Tibial nerve (tissue), 3 donors: Measurements from ENCODE around the gene SMIM9.

Experiments used
- POLR2A ChIP-seq, 2 donors: fragments of 450-650 bp; IDR thresholded peaks; one replicate each; pipeline ENCODE4 v1.6.1; 2017; ENCODE audit warnings: antibody characterized with exemption in 2 of 2, mild to moderate bottlenecking in 2 of 2, moderate library complexity in 2 of 2
- TF ChIP-seq, protein P1 (sequence below), 5 experiments: fragments of 200-600 bp in 3 of 5; fragments of 450-650 bp in 2 of 5; sonication (generic) in 3 of 5; IDR thresholded peaks; one replicate each; pipeline ENCODE4 v1.5.1; 2016 to 2019; ENCODE audit warnings: antibody characterized with exemption in 5 of 5, mild to moderate bottlenecking in 3 of 5, moderate library complexity in 2 of 5

DNA sequence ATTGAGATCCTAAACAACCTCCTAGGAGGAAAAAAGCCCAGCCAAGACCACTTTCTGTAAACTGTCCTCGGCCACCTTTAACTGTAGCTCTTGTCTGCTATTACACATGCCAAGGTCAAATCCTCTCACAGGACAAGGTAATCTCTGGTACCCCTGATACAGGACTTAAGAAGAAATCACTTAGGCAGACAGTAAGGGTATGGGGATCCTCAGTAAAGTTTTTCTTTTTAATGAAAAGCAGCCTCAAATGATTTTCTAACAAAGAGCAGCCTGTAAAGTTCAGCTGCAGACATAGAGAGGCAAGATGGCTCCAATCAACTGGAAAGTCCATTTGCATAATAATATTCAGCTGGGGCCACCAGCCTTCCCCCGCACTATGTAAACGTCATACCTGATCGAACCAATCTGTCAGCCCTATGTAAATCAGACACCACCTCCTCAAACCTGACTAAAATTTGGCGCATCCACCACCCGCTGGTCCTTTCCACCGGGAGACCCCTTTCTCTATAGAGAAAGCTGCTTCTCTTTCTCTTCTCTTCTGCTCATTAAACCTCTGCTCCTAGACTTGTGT is 14.6 kb downstream of the SMIM9 start:
- TF ChIP-seq, protein P1, sequence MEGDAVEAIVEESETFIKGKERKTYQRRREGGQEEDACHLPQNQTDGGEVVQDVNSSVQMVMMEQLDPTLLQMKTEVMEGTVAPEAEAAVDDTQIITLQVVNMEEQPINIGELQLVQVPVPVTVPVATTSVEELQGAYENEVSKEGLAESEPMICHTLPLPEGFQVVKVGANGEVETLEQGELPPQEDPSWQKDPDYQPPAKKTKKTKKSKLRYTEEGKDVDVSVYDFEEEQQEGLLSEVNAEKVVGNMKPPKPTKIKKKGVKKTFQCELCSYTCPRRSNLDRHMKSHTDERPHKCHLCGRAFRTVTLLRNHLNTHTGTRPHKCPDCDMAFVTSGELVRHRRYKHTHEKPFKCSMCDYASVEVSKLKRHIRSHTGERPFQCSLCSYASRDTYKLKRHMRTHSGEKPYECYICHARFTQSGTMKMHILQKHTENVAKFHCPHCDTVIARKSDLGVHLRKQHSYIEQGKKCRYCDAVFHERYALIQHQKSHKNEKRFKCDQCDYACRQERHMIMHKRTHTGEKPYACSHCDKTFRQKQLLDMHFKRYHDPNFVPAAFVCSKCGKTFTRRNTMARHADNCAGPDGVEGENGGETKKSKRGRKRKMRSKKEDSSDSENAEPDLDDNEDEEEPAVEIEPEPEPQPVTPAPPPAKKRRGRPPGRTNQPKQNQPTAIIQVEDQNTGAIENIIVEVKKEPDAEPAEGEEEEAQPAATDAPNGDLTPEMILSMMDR (IDR thresholded peaks at IDR 0.05) = no peak
- TF ChIP-seq POLR2A (IDR thresholded peaks at IDR 0.05) = no peak
